OCI-LY3 (cell line): ENCODE data around the gene MATCAP1.

Experiments
- CTCF ChIP-seq: fragments of 200-600, 300-600 bp; sonication (generic); IDR thresholded peaks from 2 replicates; pipeline ENCODE4 v1.5.1; 2014; ENCODE audit warnings: antibody characterized with exemption, low read length, low read depth
- EZH2phosphoT487 ChIP-seq: fragments of 200-600 bp; shearing (Covaris generic); IDR thresholded peaks from 2 replicates; pipeline ENCODE4 v1.6.1; 2018; ENCODE audit warnings: antibody characterized with exemption, mixed run types, low read depth

DNA sequence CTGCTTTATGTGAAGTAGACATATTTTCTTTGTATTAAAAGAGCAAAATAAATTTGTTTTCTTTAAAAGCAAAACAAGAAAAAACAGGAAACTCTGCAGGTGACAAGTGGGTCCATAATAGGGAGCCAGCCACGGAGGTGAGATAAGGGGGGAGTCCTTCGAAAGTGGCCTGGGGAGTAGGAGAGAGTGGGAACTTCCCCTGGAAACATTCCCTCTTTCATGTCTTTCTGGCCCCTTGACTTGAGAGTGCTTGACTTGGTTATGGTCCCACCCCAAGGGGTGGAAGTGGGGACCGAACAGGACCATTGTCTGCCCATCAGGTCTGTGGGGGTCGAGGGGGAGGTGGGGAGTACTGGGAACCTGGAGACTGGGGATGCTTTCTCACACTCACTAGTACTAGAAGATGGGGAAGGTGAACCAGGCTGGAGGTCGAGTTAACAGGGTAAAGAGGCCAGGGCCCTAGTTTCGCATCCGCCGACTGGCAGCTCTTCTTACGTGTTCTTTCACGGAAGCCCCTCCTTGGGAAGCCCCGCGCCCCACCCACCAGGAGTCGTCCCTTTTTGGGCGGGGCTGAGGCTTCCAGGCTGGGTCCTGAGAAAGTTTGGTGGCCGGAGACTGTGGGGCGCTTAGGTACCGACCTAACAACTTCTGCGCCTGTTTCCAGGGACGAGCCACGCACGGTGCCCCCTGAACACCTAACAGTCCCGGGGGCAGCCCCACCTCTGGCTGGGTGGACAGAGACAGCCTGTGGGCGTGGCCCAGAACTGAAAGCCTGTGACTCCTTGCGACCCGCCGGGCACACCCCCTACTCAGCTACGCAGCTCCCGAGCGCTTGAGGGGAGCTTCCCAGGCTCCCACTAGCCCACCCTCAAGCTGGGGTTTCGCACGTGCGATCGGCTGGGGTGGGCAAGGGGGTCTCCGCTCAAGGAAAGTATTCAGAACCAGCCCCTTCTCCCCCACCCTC, 24.8 kb downstream of the MATCAP1 start:
- TF ChIP-seq CTCF (no peak), EZH2phosphoT487 (no peak)
